ENCODE data around the gene EIF4B.

- TF ChIP-seq, protein P1, sequence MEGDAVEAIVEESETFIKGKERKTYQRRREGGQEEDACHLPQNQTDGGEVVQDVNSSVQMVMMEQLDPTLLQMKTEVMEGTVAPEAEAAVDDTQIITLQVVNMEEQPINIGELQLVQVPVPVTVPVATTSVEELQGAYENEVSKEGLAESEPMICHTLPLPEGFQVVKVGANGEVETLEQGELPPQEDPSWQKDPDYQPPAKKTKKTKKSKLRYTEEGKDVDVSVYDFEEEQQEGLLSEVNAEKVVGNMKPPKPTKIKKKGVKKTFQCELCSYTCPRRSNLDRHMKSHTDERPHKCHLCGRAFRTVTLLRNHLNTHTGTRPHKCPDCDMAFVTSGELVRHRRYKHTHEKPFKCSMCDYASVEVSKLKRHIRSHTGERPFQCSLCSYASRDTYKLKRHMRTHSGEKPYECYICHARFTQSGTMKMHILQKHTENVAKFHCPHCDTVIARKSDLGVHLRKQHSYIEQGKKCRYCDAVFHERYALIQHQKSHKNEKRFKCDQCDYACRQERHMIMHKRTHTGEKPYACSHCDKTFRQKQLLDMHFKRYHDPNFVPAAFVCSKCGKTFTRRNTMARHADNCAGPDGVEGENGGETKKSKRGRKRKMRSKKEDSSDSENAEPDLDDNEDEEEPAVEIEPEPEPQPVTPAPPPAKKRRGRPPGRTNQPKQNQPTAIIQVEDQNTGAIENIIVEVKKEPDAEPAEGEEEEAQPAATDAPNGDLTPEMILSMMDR (optimal IDR thresholded peaks at IDR 0.05 in 1 of 3, IDR thresholded peaks at IDR 0.05 in 1 of 3, conservative IDR thresholded peaks at IDR 0.05 in 1 of 3; ENCODE audit: extremely low read depth in 1 of 3, insufficient read depth in 2 of 3, low read length in 3 of 3), result no peak
- TF ChIP-seq EZH2 (IDR thresholded peaks at IDR 0.05; ENCODE audit: low read length), result no peak
Observed at GRCh38 chr12:53062977-53063707, 56.9 kb downstream of the EIF4B start.
